ENCODE data around the gene HSPA4. TPM values are rescaled to one million over a fixed set of nuclear protein-coding genes. Genes with fewer than 3 reads are reported as not detected.

The HSPA4 gene
- total RNA-seq, 4 donors from 2014 or later: 43.3 to 81.7 (median 61.5) TPM

DNA sequence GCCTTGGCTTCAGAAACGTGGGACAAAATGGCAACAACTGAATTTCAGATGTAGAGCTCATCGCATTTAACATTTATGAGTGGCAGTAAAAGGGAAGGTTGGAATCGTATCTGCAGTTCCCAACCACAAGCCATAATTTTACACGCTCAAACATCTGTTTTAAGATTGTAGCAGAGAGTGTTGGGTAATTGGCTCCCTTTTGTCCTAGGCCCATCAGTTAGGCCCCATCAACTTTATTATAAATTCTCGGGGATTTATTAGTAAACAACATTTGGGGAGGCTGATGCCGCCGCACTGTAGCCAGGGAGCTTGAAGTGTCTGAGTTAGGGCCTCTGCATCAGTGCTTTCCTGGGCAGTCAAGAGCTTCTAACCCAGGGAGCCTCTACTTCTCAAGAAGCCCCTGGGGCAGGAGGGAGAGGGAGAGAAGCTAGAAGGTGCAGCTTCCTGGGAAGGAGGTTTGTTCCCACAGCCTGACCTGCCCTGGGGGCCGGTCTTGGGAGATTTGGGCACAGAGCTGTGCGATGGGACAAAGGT, 66.2 kb downstream of the HSPA4 start:
- no peak for TF ChIP-seq CTCF (IDR thresholded peaks at IDR 0.05)
- no peak for DNase-seq (ENCODE audit: low spot score)
- ATAC-seq (ENCODE audit: low FRiP score): no peak

- DNase-seq (ENCODE audit: low spot score): no peak
- TF ChIP-seq CTCF (IDR thresholded peaks at IDR 0.05): no peak
- ATAC-seq (ENCODE audit: low FRiP score): no peak
Observed at GRCh38 chr5:133118741-133119140, 66.9 kb downstream of the HSPA4 start.

- DNase-seq (ENCODE audit: low spot score): no peak
- no peak for ATAC-seq (ENCODE audit: low FRiP score)
- TF ChIP-seq CTCF (IDR thresholded peaks at IDR 0.05): no peak
Observed at GRCh38 chr5:133119233-133119711, 67.5 kb downstream of the HSPA4 start.

GRCh38 chr5:133120156-133120750, 68.4 kb downstream of the HSPA4 start:
- DNase-seq (ENCODE audit: low spot score) (no peak), ATAC-seq (ENCODE audit: low FRiP score) (no peak)
- TF ChIP-seq CTCF (IDR thresholded peaks at IDR 0.05): no peak

DNA sequence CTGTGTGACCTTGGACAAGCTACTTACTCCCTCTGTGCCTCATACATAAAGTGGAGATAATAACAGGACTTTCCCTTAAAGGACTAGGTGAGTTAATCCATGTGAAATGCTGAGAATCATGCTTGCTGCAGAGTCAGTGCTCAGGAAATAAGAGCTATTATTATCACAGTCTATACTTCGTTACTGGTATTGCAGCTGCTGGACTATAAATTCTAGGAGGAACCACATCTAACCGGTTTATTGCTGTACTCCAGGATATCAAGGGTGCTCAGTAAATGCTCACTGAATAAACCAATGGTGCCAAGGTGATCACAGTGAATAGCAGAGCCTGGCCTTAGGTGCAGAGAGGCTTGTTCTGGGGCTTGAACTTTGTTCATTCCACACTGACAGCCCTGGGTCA, 69.3 kb downstream of the HSPA4 start:
- ATAC-seq (ENCODE audit: low FRiP score) (no peak), DNase-seq (ENCODE audit: low spot score) (no peak)
- TF ChIP-seq CTCF (IDR thresholded peaks at IDR 0.05): no peak

GRCh38 chr5:133121611-133122150, 69.9 kb downstream of the HSPA4 start:
- no peak for TF ChIP-seq CTCF (IDR thresholded peaks at IDR 0.05)
- DNase-seq (ENCODE audit: low spot score) (no peak), ATAC-seq (ENCODE audit: low FRiP score) (no peak)

GRCh38 chr5:133122711-133123110, 70.9 kb downstream of the HSPA4 start:
- ATAC-seq (ENCODE audit: low FRiP score): no peak
- TF ChIP-seq CTCF (IDR thresholded peaks at IDR 0.05): no peak
- no peak for DNase-seq (ENCODE audit: low spot score)

Measured in omental fat pad (tissue), 4 donors.